Measurements from ENCODE around the gene CYP2U1.
"Not testable (repeated sequence)": the region's sequence is repeated elsewhere in the genome, so short reads cannot be mapped to it uniquely, and the experiment has no call there.

CYP2U1 gene

GRCh38 chr4:107900067-107900466 lies 31.3 kb upstream of the CYP2U1 start:
- no peaks in the 10 kb centered on the region for H3K27me3 ChIP-seq (ENCODE audit: control insufficient read depth, insufficient read depth, low read length)
- no peaks in the 10 kb centered on the region for H3K9me3 ChIP-seq (ENCODE audit: control insufficient read depth, insufficient read depth, low read length)
- WGBS (ENCODE audit: insufficient coverage, insufficient read length): no CpG with 5 or more reads among the region's 4 CpGs
- no peaks in the 10 kb centered on the region for H3K4me1 ChIP-seq (ENCODE audit: control insufficient read depth, insufficient read depth, low read length)
- no peak overlapping the region for H3K4me3 ChIP-seq (ENCODE audit: low read length)
- no peak for DNase-seq (ENCODE audit: low read depth, low spot score)
- no peak overlapping the region for H3K27ac ChIP-seq (ENCODE audit: low read length)
- no peaks in the 10 kb centered on the region for H3K36me3 ChIP-seq (ENCODE audit: control insufficient read depth, insufficient read depth, low read length)

GRCh38 chr4:107900508-107900907 lies 30.8 kb upstream of the CYP2U1 start:
- no peak overlapping the region for H3K4me3 ChIP-seq (ENCODE audit: low read length)
- no CpG with 5 or more reads among the region's 3 CpGs for WGBS (ENCODE audit: insufficient coverage, insufficient read length)
- no peaks in the 10 kb centered on the region for H3K27me3 ChIP-seq (ENCODE audit: control insufficient read depth, insufficient read depth, low read length)
- no peaks in the 10 kb centered on the region for H3K36me3 ChIP-seq (ENCODE audit: control insufficient read depth, insufficient read depth, low read length)
- no peaks in the 10 kb centered on the region for H3K9me3 ChIP-seq (ENCODE audit: control insufficient read depth, insufficient read depth, low read length)
- DNase-seq (ENCODE audit: low read depth, low spot score): no peak
- no peaks in the 10 kb centered on the region for H3K4me1 ChIP-seq (ENCODE audit: control insufficient read depth, insufficient read depth, low read length)
- no peak overlapping the region for H3K27ac ChIP-seq (ENCODE audit: low read length)

- Histone ChIP-seq H3K27me3 (ENCODE audit: control insufficient read depth, insufficient read depth, low read length) (no peaks in the 10 kb centered on the region), H3K27ac (ENCODE audit: low read length) (no peak overlapping the region), H3K4me3 (ENCODE audit: low read length) (no peak overlapping the region), H3K9me3 (ENCODE audit: control insufficient read depth, insufficient read depth, low read length) (no peaks in the 10 kb centered on the region), H3K4me1 (ENCODE audit: control insufficient read depth, insufficient read depth, low read length) (no peaks in the 10 kb centered on the region), H3K36me3 (ENCODE audit: control insufficient read depth, insufficient read depth, low read length) (no peaks in the 10 kb centered on the region)
- WGBS (ENCODE audit: insufficient coverage, insufficient read length): no CpG with 5 or more reads among the region's 2 CpGs
- DNase-seq (ENCODE audit: low read depth, low spot score): no peak
Measured at GRCh38 chr4:107901213-107901934, 30.0 kb upstream of the CYP2U1 start.

GRCh38 chr4:107902715-107903114 lies 28.6 kb upstream of the CYP2U1 start:
- no peak overlapping the region for H3K27ac ChIP-seq (ENCODE audit: low read length)
- H3K36me3 ChIP-seq (ENCODE audit: control insufficient read depth, insufficient read depth, low read length): no peaks in the 10 kb centered on the region
- no peak for DNase-seq (ENCODE audit: low read depth, low spot score)
- no peaks in the 10 kb centered on the region for H3K4me1 ChIP-seq (ENCODE audit: control insufficient read depth, insufficient read depth, low read length)
- WGBS (ENCODE audit: insufficient coverage, insufficient read length): no CpG with 5 or more reads among the region's 2 CpGs
- no peak overlapping the region for H3K4me3 ChIP-seq (ENCODE audit: low read length)
- H3K27me3 ChIP-seq (ENCODE audit: control insufficient read depth, insufficient read depth, low read length): no peaks in the 10 kb centered on the region
- H3K9me3 ChIP-seq (ENCODE audit: control insufficient read depth, insufficient read depth, low read length): no peaks in the 10 kb centered on the region

- H3K4me1 ChIP-seq (ENCODE audit: control insufficient read depth, insufficient read depth, low read length); H3K27ac ChIP-seq (ENCODE audit: low read length); H3K9me3 ChIP-seq (ENCODE audit: control insufficient read depth, insufficient read depth, low read length); H3K27me3 ChIP-seq (ENCODE audit: control insufficient read depth, insufficient read depth, low read length); H3K4me3 ChIP-seq (ENCODE audit: low read length); H3K36me3 ChIP-seq (ENCODE audit: control insufficient read depth, insufficient read depth, low read length); DNase-seq (ENCODE audit: low read depth, low spot score): not testable (repeated sequence)
- no CpG with 5 or more reads among the region's 3 CpGs for WGBS (ENCODE audit: insufficient coverage, insufficient read length)
Measured at GRCh38 chr4:107905082-107905481, 26.3 kb upstream of the CYP2U1 start.

GRCh38 chr4:107906458-107907100 lies 24.8 kb upstream of the CYP2U1 start:
- WGBS (ENCODE audit: insufficient coverage, insufficient read length): no CpG with 5 or more reads among the region's 4 CpGs
- H3K4me1 ChIP-seq (ENCODE audit: control insufficient read depth, insufficient read depth, low read length): no peaks in the 10 kb centered on the region
- H3K4me3 ChIP-seq (ENCODE audit: low read length): no peak overlapping the region
- DNase-seq (ENCODE audit: low read depth, low spot score): no peak
- H3K27me3 ChIP-seq (ENCODE audit: control insufficient read depth, insufficient read depth, low read length): no peaks in the 10 kb centered on the region
- H3K36me3 ChIP-seq (ENCODE audit: control insufficient read depth, insufficient read depth, low read length): no peaks in the 10 kb centered on the region
- H3K27ac ChIP-seq (ENCODE audit: low read length): no peak overlapping the region
- no peaks in the 10 kb centered on the region for H3K9me3 ChIP-seq (ENCODE audit: control insufficient read depth, insufficient read depth, low read length)

GRCh38 chr4:107908377-107908776 lies 23.0 kb upstream of the CYP2U1 start:
- no peak for DNase-seq (ENCODE audit: low read depth, low spot score)
- H3K27ac ChIP-seq (ENCODE audit: low read length): no peak overlapping the region
- no CpG with 5 or more reads among the region's 7 CpGs for WGBS (ENCODE audit: insufficient coverage, insufficient read length)
- H3K27me3 ChIP-seq (ENCODE audit: control insufficient read depth, insufficient read depth, low read length): no peaks in the 10 kb centered on the region
- H3K36me3 ChIP-seq (ENCODE audit: control insufficient read depth, insufficient read depth, low read length): no peaks in the 10 kb centered on the region
- H3K4me1 ChIP-seq (ENCODE audit: control insufficient read depth, insufficient read depth, low read length): no peaks in the 10 kb centered on the region
- H3K9me3 ChIP-seq (ENCODE audit: control insufficient read depth, insufficient read depth, low read length): no peaks in the 10 kb centered on the region
- H3K4me3 ChIP-seq (ENCODE audit: low read length): no peak overlapping the region

- H3K4me1 ChIP-seq (ENCODE audit: control insufficient read depth, insufficient read depth, low read length): no peaks in the 10 kb centered on the region
- no peaks in the 10 kb centered on the region for H3K27me3 ChIP-seq (ENCODE audit: control insufficient read depth, insufficient read depth, low read length)
- H3K9me3 ChIP-seq (ENCODE audit: control insufficient read depth, insufficient read depth, low read length): no peaks in the 10 kb centered on the region
- no CpG with 5 or more reads among the region's 2 CpGs for WGBS (ENCODE audit: insufficient coverage, insufficient read length)
- no peaks in the 10 kb centered on the region for H3K36me3 ChIP-seq (ENCODE audit: control insufficient read depth, insufficient read depth, low read length)
- DNase-seq (ENCODE audit: low read depth, low spot score): no peak
- no peak overlapping the region for H3K4me3 ChIP-seq (ENCODE audit: low read length)
- H3K27ac ChIP-seq (ENCODE audit: low read length): no peak overlapping the region
Measured at GRCh38 chr4:107913283-107913899, 18.0 kb upstream of the CYP2U1 start.

- Histone ChIP-seq H3K4me1 (ENCODE audit: control insufficient read depth, insufficient read depth, low read length) (no peaks in the 10 kb centered on the region), H3K9me3 (ENCODE audit: control insufficient read depth, insufficient read depth, low read length) (no peaks in the 10 kb centered on the region), H3K27me3 (ENCODE audit: control insufficient read depth, insufficient read depth, low read length) (no peaks in the 10 kb centered on the region), H3K36me3 (ENCODE audit: control insufficient read depth, insufficient read depth, low read length) (no peaks in the 10 kb centered on the region), H3K4me3 (ENCODE audit: low read length) (no peak overlapping the region), H3K27ac (ENCODE audit: low read length) (no peak overlapping the region)
- WGBS (ENCODE audit: insufficient coverage, insufficient read length): no CpG with 5 or more reads among the region's 1 CpG
- DNase-seq (ENCODE audit: low read depth, low spot score): no peak
Measured at GRCh38 chr4:107915220-107915619, 16.1 kb upstream of the CYP2U1 start.

- Histone ChIP-seq H3K4me1 (ENCODE audit: control insufficient read depth, insufficient read depth, low read length) (no peaks in the 10 kb centered on the region), H3K4me3 (ENCODE audit: low read length) (no peak overlapping the region), H3K9me3 (ENCODE audit: control insufficient read depth, insufficient read depth, low read length) (no peaks in the 10 kb centered on the region), H3K27ac (ENCODE audit: low read length) (no peak overlapping the region), H3K27me3 (ENCODE audit: control insufficient read depth, insufficient read depth, low read length) (no peaks in the 10 kb centered on the region), H3K36me3 (ENCODE audit: control insufficient read depth, insufficient read depth, low read length) (no peaks in the 10 kb centered on the region)
- DNase-seq (ENCODE audit: low read depth, low spot score): no peak
Measured at GRCh38 chr4:107916623-107917022, 14.7 kb upstream of the CYP2U1 start.

Data from iPS DF 6.9 (cell line).